ENCODE measurements around the gene RPS6KA2. TPM values are rescaled to one million over a fixed set of nuclear protein-coding genes. Genes with fewer than 3 reads are reported as not detected.

The RPS6KA2 gene
- polyA plus RNA-seq, 1 donor (not counting 4 experiments of a cell fraction or from before 2014, with no cell fraction given): 8.2 TPM

DNA sequence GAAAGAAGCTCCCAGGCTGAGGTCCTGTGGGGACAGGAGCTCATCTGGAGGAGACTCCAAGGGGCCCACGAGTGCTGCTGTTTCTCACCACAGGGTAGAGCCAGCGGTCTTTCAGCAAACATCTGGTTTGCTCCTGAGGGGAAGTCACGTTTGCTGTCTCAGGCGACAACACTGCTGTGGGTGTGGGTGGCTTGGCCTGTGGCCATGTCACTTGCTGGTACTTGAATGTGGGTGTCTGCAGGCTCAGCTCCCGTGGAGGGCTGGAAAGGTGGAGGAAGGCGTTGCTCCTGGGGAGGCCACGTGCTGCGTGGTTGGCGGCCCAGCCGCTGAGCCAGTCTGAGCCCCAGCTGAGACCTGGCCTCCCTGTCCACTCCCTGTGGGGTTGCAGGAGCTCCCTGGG, 191.5 kb downstream of the RPS6KA2 start:
- H3K27me3 ChIP-seq (ENCODE audit: control insufficient read depth, extremely low read depth, insufficient read depth, low read length): no peaks in the 10 kb centered on the region
- no peak overlapping the region for H3K4me2 ChIP-seq (ENCODE audit: control insufficient read depth, extremely low read depth, insufficient read depth, low read depth, low read length)
- dilution Hi-C loops (cut with MboI; ENCODE audit: extremely low pct_ligation_motif_present, low sequenced_read_pairs): no loop called here
- no peaks in the 10 kb centered on the region for H3K4me1 ChIP-seq (ENCODE audit: control insufficient read depth, extremely low read depth, insufficient read depth, low read length)
- DNase-seq (ENCODE audit: low read depth, low spot score) (no peak), FAIRE-seq (no peak)
- H3K9me1 ChIP-seq (ENCODE audit: control insufficient read depth, extremely low read depth, insufficient read depth, low read length): no peaks in the 10 kb centered on the region
- H2AFZ ChIP-seq (ENCODE audit: control insufficient read depth, low read length): peak overlapping the region; percentile 39
- no peak overlapping the region for H3K27ac ChIP-seq (ENCODE audit: control insufficient read depth, insufficient read depth, low read length)
- no peaks in the 10 kb centered on the region for H3K9me3 ChIP-seq (ENCODE audit: control insufficient read depth, low read depth, low read length)
- no peaks in the 10 kb centered on the region for H4K20me1 ChIP-seq (ENCODE audit: control insufficient read depth, extremely low read depth, insufficient read depth, low read length)
- no peaks in the 10 kb centered on the region for H3K79me2 ChIP-seq (ENCODE audit: control insufficient read depth, insufficient read depth, low read length)
- TF ChIP-seq, protein P1, sequence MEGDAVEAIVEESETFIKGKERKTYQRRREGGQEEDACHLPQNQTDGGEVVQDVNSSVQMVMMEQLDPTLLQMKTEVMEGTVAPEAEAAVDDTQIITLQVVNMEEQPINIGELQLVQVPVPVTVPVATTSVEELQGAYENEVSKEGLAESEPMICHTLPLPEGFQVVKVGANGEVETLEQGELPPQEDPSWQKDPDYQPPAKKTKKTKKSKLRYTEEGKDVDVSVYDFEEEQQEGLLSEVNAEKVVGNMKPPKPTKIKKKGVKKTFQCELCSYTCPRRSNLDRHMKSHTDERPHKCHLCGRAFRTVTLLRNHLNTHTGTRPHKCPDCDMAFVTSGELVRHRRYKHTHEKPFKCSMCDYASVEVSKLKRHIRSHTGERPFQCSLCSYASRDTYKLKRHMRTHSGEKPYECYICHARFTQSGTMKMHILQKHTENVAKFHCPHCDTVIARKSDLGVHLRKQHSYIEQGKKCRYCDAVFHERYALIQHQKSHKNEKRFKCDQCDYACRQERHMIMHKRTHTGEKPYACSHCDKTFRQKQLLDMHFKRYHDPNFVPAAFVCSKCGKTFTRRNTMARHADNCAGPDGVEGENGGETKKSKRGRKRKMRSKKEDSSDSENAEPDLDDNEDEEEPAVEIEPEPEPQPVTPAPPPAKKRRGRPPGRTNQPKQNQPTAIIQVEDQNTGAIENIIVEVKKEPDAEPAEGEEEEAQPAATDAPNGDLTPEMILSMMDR (optimal IDR thresholded peaks at IDR 0.05 in 1 of 3, IDR thresholded peaks at IDR 0.05 in 1 of 3, conservative IDR thresholded peaks at IDR 0.05 in 1 of 3; ENCODE audit: extremely low read depth in 1 of 3, insufficient read depth in 2 of 3, low read length in 3 of 3): peak in 2 of 3 experiments; percentile 30 to 34
- no peak for TF ChIP-seq EZH2 (IDR thresholded peaks at IDR 0.05; ENCODE audit: low read length)
- H3K36me3 ChIP-seq (ENCODE audit: control insufficient read depth in 2 of 2, extremely low read depth in 1 of 2, insufficient read depth in 2 of 2, low read length in 2 of 2): no peaks in the 10 kb centered on the region
- H3K4me3 ChIP-seq (ENCODE audit: control insufficient read depth in 2 of 3, extremely low read depth in 1 of 3, insufficient read depth in 2 of 3, low read depth in 1 of 3, low read length in 3 of 3): no peak overlapping the region
- H3K9ac ChIP-seq (ENCODE audit: control insufficient read depth, extremely low read depth, insufficient read depth, low read length): no peak overlapping the region

DNA sequence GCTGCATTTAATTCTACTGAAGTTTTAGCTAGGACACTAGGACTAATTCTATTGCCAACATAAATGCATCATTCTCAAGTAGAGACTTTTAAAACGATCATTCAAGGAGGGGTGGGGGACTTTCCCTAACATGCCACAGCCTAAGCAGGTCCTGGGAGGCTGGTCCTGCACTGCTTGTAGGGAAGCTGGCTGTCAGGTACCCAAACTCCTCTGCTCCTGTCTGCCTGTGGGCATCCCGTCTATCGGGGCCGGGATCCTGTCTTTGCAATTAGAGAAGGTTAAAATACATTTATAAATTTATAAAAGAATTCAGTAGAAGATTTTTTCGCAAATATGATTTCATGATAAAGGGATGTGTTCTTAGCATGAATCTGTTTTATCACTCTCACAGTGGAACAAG, 192.7 kb downstream of the RPS6KA2 start:
- Histone ChIP-seq H3K4me1 (ENCODE audit: control insufficient read depth, extremely low read depth, insufficient read depth, low read length) (no peaks in the 10 kb centered on the region), H3K27me3 (ENCODE audit: control insufficient read depth, extremely low read depth, insufficient read depth, low read length) (no peaks in the 10 kb centered on the region), H2AFZ (ENCODE audit: control insufficient read depth, low read length) (no peak overlapping the region), H4K20me1 (ENCODE audit: control insufficient read depth, extremely low read depth, insufficient read depth, low read length) (no peaks in the 10 kb centered on the region), H3K9me3 (ENCODE audit: control insufficient read depth, low read depth, low read length) (no peaks in the 10 kb centered on the region), H3K36me3 (ENCODE audit: control insufficient read depth in 2 of 2, extremely low read depth in 1 of 2, insufficient read depth in 2 of 2, low read length in 2 of 2) (no peaks in the 10 kb centered on the region), H3K27ac (ENCODE audit: control insufficient read depth, insufficient read depth, low read length) (no peak overlapping the region), H3K79me2 (ENCODE audit: control insufficient read depth, insufficient read depth, low read length) (no peaks in the 10 kb centered on the region), H3K4me3 (ENCODE audit: control insufficient read depth in 2 of 3, extremely low read depth in 1 of 3, insufficient read depth in 2 of 3, low read depth in 1 of 3, low read length in 3 of 3) (no peak overlapping the region), H3K9me1 (ENCODE audit: control insufficient read depth, extremely low read depth, insufficient read depth, low read length) (no peaks in the 10 kb centered on the region), H3K4me2 (ENCODE audit: control insufficient read depth, extremely low read depth, insufficient read depth, low read depth, low read length) (no peak overlapping the region), H3K9ac (ENCODE audit: control insufficient read depth, extremely low read depth, insufficient read depth, low read length) (no peak overlapping the region)
- dilution Hi-C loops (cut with MboI; ENCODE audit: extremely low pct_ligation_motif_present, low sequenced_read_pairs): no loop called here
- TF ChIP-seq EZH2 (IDR thresholded peaks at IDR 0.05; ENCODE audit: low read length): no peak
- TF ChIP-seq, protein P1 (optimal IDR thresholded peaks at IDR 0.05 in 1 of 3, IDR thresholded peaks at IDR 0.05 in 1 of 3, conservative IDR thresholded peaks at IDR 0.05 in 1 of 3; ENCODE audit: extremely low read depth in 1 of 3, insufficient read depth in 2 of 3, low read length in 3 of 3): no peak
- FAIRE-seq (no peak), DNase-seq (ENCODE audit: low read depth, low spot score) (no peak)
